Keratinocyte (primary cell): ENCODE measurements around the gene CTXND1. TPM values are rescaled to one million over a fixed set of nuclear protein-coding genes. Genes with fewer than 3 reads are reported as not detected.

Experiments used
- DNase-seq: peaks from one replicate; pipeline ENCODE4 v3.0.0-alpha.2; 2011; ENCODE audit warnings: low read depth, missing footprints, low spot score
- FAIRE-seq: peaks from 2 replicates; lab custom pipeline; 2011; peaks lifted over from hg19 to GRCh38; lab: Jason Lieb, UNC
- H2AFZ ChIP-seq: 2 replicates; pipeline ENCODE4 v1.6.0; 2012; ENCODE audit warnings: low read length, control low read depth, inconsistent platforms; ENCODE audit not compliant: control insufficient read depth
- H3K27ac ChIP-seq: 2 replicates; pipeline ENCODE4 v1.5.1; 2011; ENCODE audit warnings: low read length; ENCODE audit not compliant: control insufficient read depth, insufficient read depth
- H3K27me3 ChIP-seq: 3 replicates; pipeline ENCODE4 v1.6.0; 2011; ENCODE audit warnings: low read length; ENCODE audit not compliant: control insufficient read depth, insufficient read depth; ENCODE audit errors: extremely low read depth
- H3K36me3 ChIP-seq, 2 experiments: 2 replicates in 1 of 2; 3 replicates in 1 of 2; pipeline ENCODE4 v1.5.1; 2011; ENCODE audit warnings: low read length in 2 of 2, mild to moderate bottlenecking in 1 of 2; ENCODE audit not compliant: control insufficient read depth in 2 of 2, insufficient read depth in 2 of 2; ENCODE audit errors: extremely low read depth in 1 of 2
- H3K4me1 ChIP-seq: 3 replicates; pipeline ENCODE4 v1.5.1; 2011; ENCODE audit warnings: low read length; ENCODE audit not compliant: control insufficient read depth, insufficient read depth; ENCODE audit errors: extremely low read depth
- H3K4me2 ChIP-seq: 3 replicates; pipeline ENCODE4 v1.6.0; 2011; ENCODE audit warnings: low read depth, low read length; ENCODE audit not compliant: control insufficient read depth, insufficient read depth; ENCODE audit errors: extremely low read depth
- H3K4me3 ChIP-seq, 3 experiments: fragments of 200-600 bp in 1 of 3; sonication (generic) in 1 of 3; 2 replicates in 2 of 3; 3 replicates in 1 of 3; pipeline ENCODE4 v1.5.1; 2011 to 2016; ENCODE audit warnings: low read length in 3 of 3, mild to moderate bottlenecking in 3 of 3, control low read depth in 2 of 3, inconsistent platforms in 1 of 3, low read depth in 1 of 3, mixed read lengths in 1 of 3, mixed run types in 1 of 3, moderate library complexity in 1 of 3; ENCODE audit not compliant: control insufficient read depth in 2 of 3, insufficient read depth in 2 of 3; ENCODE audit errors: extremely low read depth in 1 of 3
- H3K79me2 ChIP-seq: 2 replicates; pipeline ENCODE4 v1.6.0; 2012; ENCODE audit warnings: low read length; ENCODE audit not compliant: control insufficient read depth, insufficient read depth
- H3K9ac ChIP-seq: 3 replicates; pipeline ENCODE4 v1.6.0; 2011; ENCODE audit warnings: low read length; ENCODE audit not compliant: control insufficient read depth, insufficient read depth; ENCODE audit errors: extremely low read depth
- H3K9me1 ChIP-seq: 3 replicates; pipeline ENCODE4 v1.6.0; 2011; ENCODE audit warnings: low read length; ENCODE audit not compliant: control insufficient read depth, insufficient read depth; ENCODE audit errors: extremely low read depth
- H3K9me3 ChIP-seq: 2 replicates; pipeline ENCODE4 v1.5.1; 2012; ENCODE audit warnings: low read depth, low read length; ENCODE audit not compliant: control insufficient read depth
- H4K20me1 ChIP-seq: 3 replicates; pipeline ENCODE4 v1.6.0; 2011; ENCODE audit warnings: low read length; ENCODE audit not compliant: control insufficient read depth, insufficient read depth; ENCODE audit errors: extremely low read depth
- CTCF ChIP-seq, 3 experiments: IDR thresholded peaks in 1 of 3; conservative IDR thresholded peaks in 1 of 3; optimal IDR thresholded peaks in 1 of 3; 2 replicates in 2 of 3; 3 replicates in 1 of 3; pipeline versions ENCODE3 to v1.5.1; 2011; ENCODE audit warnings: low read length in 3 of 3, mild to moderate bottlenecking in 3 of 3, moderate library complexity in 2 of 3, control low read depth in 1 of 3, inconsistent platforms in 1 of 3; ENCODE audit not compliant: insufficient read depth in 2 of 3; ENCODE audit errors: extremely low read depth in 1 of 3
- EZH2 ChIP-seq: IDR thresholded peaks from one replicate; pipeline ENCODE4 v1.6.1; 2012; ENCODE audit warnings: inconsistent platforms, mild to moderate bottlenecking, low read length, moderate library complexity
- dilution Hi-C: fragments of 300-500 bp; cut with MboI; formaldehyde crosslinking; loops from one replicate; pipeline ENCODE4 v1.7.0; 2020; ENCODE audit warnings: low sequenced_read_pairs; ENCODE audit not compliant: extremely low pct_ligation_motif_present
- polyA plus RNA-seq, 5 experiments: library from polyadenylated mRNA; depleted of rRNA in 3 of 5; stranded (reverse) in 3 of 5; stranded (forward) in 1 of 5; unstranded in 1 of 5; fragments of >200 nt; gene quantifications; 1 replicate in 1 of 5; 2 replicates in 3 of 5; 3 replicates in 1 of 5; pipeline versions ENCODE4 v1.2.1 to v1.2.3, GENCODE V29; 2011 to 2012; ENCODE audit warnings: missing spikeins in 2 of 5, low read depth in 1 of 5, low replicate concordance in 1 of 5

CTXND1 gene
- polyA plus RNA-seq, 1 donor (not counting 4 experiments of a cell fraction or from before 2014, with no cell fraction given), result not detected

- Histone ChIP-seq H3K27me3 (no peaks in the 10 kb centered on the region), H3K27ac (no peak overlapping the region)
Measured at GRCh38 chr15:80266113-80266512, 14.1 kb upstream of the CTXND1 start.

GRCh38 chr15:80265021-80265420 is 13.0 kb upstream of the CTXND1 start:
- no peak overlapping the region for H3K27ac ChIP-seq
- H4K20me1 ChIP-seq, result no peaks in the 10 kb centered on the region
- H3K9me1 ChIP-seq, result no peaks in the 10 kb centered on the region
- TF ChIP-seq CTCF (optimal IDR thresholded peaks at IDR 0.05 in 1 of 3, IDR thresholded peaks at IDR 0.05 in 1 of 3, conservative IDR thresholded peaks at IDR 0.05 in 1 of 3; ENCODE audit: extremely low read depth in 1 of 3, insufficient read depth in 2 of 3, low read length in 3 of 3) (no peak), EZH2 (no peak)
- no peaks in the 10 kb centered on the region for H3K79me2 ChIP-seq
- no peak overlapping the region for H3K4me2 ChIP-seq
- no peak overlapping the region for H2AFZ ChIP-seq
- no peak overlapping the region for H3K9ac ChIP-seq
- H3K27me3 ChIP-seq, result peaks cover 1% of the 10 kb centered on the region
- DNase-seq (no peak), FAIRE-seq (no peak)
- no peaks in the 10 kb centered on the region for H3K36me3 ChIP-seq
- dilution Hi-C loops, result no loop called here
- no peaks in the 10 kb centered on the region for H3K9me3 ChIP-seq
- no peak overlapping the region for H3K4me3 ChIP-seq
- no peaks in the 10 kb centered on the region for H3K4me1 ChIP-seq

More at GRCh38 chr15:80266113-80266512, 14.1 kb upstream of the CTXND1 start:
- H2AFZ ChIP-seq, result no peak overlapping the region
- H3K79me2 ChIP-seq, result no peaks in the 10 kb centered on the region
- H3K9me1 ChIP-seq, result no peaks in the 10 kb centered on the region
- no peaks in the 10 kb centered on the region for H3K36me3 ChIP-seq
- no peak for TF ChIP-seq CTCF (optimal IDR thresholded peaks at IDR 0.05 in 1 of 3, IDR thresholded peaks at IDR 0.05 in 1 of 3, conservative IDR thresholded peaks at IDR 0.05 in 1 of 3; ENCODE audit: extremely low read depth in 1 of 3, insufficient read depth in 2 of 3, low read length in 3 of 3)
- no peak for TF ChIP-seq EZH2
- no peak for FAIRE-seq
- no peak overlapping the region for H3K9ac ChIP-seq
- H3K4me1 ChIP-seq, result no peaks in the 10 kb centered on the region
- DNase-seq, result no peak
- dilution Hi-C loops, result no loop called here
- H4K20me1 ChIP-seq, result no peaks in the 10 kb centered on the region
- H3K4me2 ChIP-seq, result no peak overlapping the region
- no peaks in the 10 kb centered on the region for H3K9me3 ChIP-seq
- no peak overlapping the region for H3K4me3 ChIP-seq
